Heart right ventricle (tissue), 16 donors: ENCODE results near the gene PPP2R3A. TPM values are rescaled to one million over a fixed set of nuclear protein-coding genes. Genes with fewer than 3 reads are reported as not detected.

ENCODE experiments used
- ATAC-seq, 8 donors: fragments of 200-7000 bp; cut with Tn5 transposase; one replicate each; pipeline ENCODE4 v1.9.1; 2020; ENCODE audit warnings: mild to moderate bottlenecking in 8 of 8, moderate library complexity in 8 of 8, moderate number of reproducible peaks in 1 of 8
- DNase-seq, 2 donors: peaks; one replicate each; pipeline ENCODE4 v3.0.0-alpha.2; 2020
- H3K27ac ChIP-seq, 10 donors: fragments of 200-600 bp; sonication (generic) in 2 of 10; one replicate each; pipeline versions ENCODE4 v1.5.0 to v1.8.0; 2020 to 2022; ENCODE audit warnings: mild to moderate bottlenecking in 3 of 10
- H3K27me3 ChIP-seq, 7 donors: fragments of 200-600 bp; one replicate each; pipeline ENCODE4 v1.8.0; 2021 to 2022; ENCODE audit warnings: mild to moderate bottlenecking in 2 of 7
- H3K36me3 ChIP-seq, 9 donors: fragments of 200-600 bp; sonication (generic) in 1 of 9; one replicate each; pipeline versions ENCODE4 v1.5.0 to v1.8.0; 2020 to 2022; ENCODE audit warnings: mild to moderate bottlenecking in 2 of 9
- H3K4me1 ChIP-seq, 9 donors: fragments of 200-600 bp; sonication (generic) in 1 of 9; one replicate each; pipeline versions ENCODE4 v1.5.0 to v1.8.0; 2020 to 2022; ENCODE audit warnings: mild to moderate bottlenecking in 4 of 9
- H3K4me3 ChIP-seq, 10 donors: fragments of 200-600 bp; sonication (generic) in 2 of 10; one replicate each; pipeline versions ENCODE4 v1.5.0 to v1.8.0; 2020 to 2022; ENCODE audit warnings: mild to moderate bottlenecking in 7 of 10, moderate library complexity in 2 of 10
- H3K9me3 ChIP-seq, 11 donors: fragments of 200-600 bp in 10 of 11; sonication (generic) in 2 of 11; one replicate each; pipeline versions ENCODE4 v1.5.0 to v1.8.0; 2013 to 2022; ENCODE audit warnings: mild to moderate bottlenecking in 2 of 11, control low read depth in 1 of 11, moderate library complexity in 1 of 11
- WGBS, 2 donors: extraction: QIAGEN DNeasy Blood & Tissue Kit; methylation state at CpG; one replicate each; pipeline ENCODE4 v1.1.7; 2013; ENCODE audit warnings: inconsistent platforms in 1 of 2; 5-methylcytosine and 5-hydroxymethylcytosine counted together
- intact Hi-C, 10 donors: fragments of 100-400 bp; cut with DNase I; formaldehyde crosslinking; loops; one replicate each; pipeline versions ENCODE4 v1.11.1 to v1.14.2; 2022
- polyA plus RNA-seq, 2 donors: library from polyadenylated mRNA; stranded (reverse); fragments of 200-250 nt; gene quantifications; one replicate each; pipeline ENCODE4 v1.2.3, GENCODE V29; 2013
- total RNA-seq, 10 donors: library from RNA; stranded (reverse); fragmentation: NEBNext Ultra II Directional in 3 of 10; extraction: Animal tissue kit (Norgen Biotek cat#: 25700) in 3 of 10; gene quantifications; one replicate each; pipeline versions ENCODE4 v1.2.1 to v1.2.4, GENCODE V29; 2021 to 2023
- TF ChIP-seq, protein P1 (sequence below), 9 donors: fragments of 200-600 bp; sonication (generic) in 2 of 9; IDR thresholded peaks; one replicate each; pipeline versions ENCODE4 v1.5.0 to v1.8.0; 2021 to 2022; ENCODE audit warnings: antibody characterized with exemption in 9 of 9, mild to moderate bottlenecking in 5 of 9, moderate library complexity in 1 of 9
- donor health status: Arrhythmogenic right ventricular cardiomyopathy.
- donor health status: ischemic (EF 13 %, LVEDD 7.1; RV severe dilation, severe dysfunction).
- donor health status: healthy with polysubstance abuse.
- donor health status: DM: no; HTN: yes; CAD: no.
- donor health status: DM: no; HTN: no; CAD: no.
- donor health status: ischemic (EF 25% LVEDD 6.9; RV normal size, moderate dysfunction).
- donor health status: ischemic (EF 25% LVEDD 5.7; RV mildly dilated, moderate dysfunction).
- donor health status: healthy.
- donor health status: DM: yes; HTN: yes; CAD: no.
- donor health status: Ischemic cardiomyopathy.
- donor health status: ischemic (EF 35%, LVEDD 5.7; RV mildly dilated, moderate dysfunction).
- donor health status: nonischemic (EF 11% LVEDD 7.7; RV severe dilation, severe dysfunction).
- donor health status: DM: yes; HTN: yes; CAD: no.
- donor health status: PGD.
- donor health status: ischemic (EF 29% LVEDD 5.4; RV normal size, mild dysfunction).
- donor health status: nonischemic (EF 23%, LVEDD 6.1; RV moderate dilation, normal function).

PPP2R3A gene
- total and polyA plus RNA-seq, 12 donors: 4.9 to 148 (median 106) TPM

DNA sequence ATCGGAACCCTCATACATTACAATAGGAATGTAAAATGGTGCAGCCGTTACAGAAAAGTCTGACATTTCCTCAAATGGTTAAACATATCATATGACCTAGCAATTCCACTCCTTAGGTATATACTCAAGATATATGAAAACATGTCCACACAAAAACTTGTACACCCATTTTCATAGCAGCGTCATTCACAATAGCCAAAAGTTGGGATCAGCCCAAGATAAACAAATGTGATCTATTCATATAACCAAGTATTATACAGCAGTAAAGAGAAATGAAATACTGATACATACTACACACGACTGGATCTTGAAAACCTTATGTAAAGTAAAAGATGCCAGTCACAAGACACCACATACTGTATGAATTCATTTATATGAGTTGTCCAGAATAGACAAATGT is 128.2 kb downstream of the PPP2R3A start:
- Histone ChIP-seq H3K27ac (no peak overlapping the region), H3K27me3 (no peaks in the 10 kb centered on the region), H3K4me1 (no peaks in the 10 kb centered on the region), H3K4me3 (no peak overlapping the region), H3K9me3 (peaks cover 0 to 6% (median 0%) of the 10 kb centered on the region in 11 donors), H3K36me3 (peaks cover 0 to 75% (median 12%) of the 10 kb centered on the region in 9 donors)
- TF ChIP-seq, protein P1, sequence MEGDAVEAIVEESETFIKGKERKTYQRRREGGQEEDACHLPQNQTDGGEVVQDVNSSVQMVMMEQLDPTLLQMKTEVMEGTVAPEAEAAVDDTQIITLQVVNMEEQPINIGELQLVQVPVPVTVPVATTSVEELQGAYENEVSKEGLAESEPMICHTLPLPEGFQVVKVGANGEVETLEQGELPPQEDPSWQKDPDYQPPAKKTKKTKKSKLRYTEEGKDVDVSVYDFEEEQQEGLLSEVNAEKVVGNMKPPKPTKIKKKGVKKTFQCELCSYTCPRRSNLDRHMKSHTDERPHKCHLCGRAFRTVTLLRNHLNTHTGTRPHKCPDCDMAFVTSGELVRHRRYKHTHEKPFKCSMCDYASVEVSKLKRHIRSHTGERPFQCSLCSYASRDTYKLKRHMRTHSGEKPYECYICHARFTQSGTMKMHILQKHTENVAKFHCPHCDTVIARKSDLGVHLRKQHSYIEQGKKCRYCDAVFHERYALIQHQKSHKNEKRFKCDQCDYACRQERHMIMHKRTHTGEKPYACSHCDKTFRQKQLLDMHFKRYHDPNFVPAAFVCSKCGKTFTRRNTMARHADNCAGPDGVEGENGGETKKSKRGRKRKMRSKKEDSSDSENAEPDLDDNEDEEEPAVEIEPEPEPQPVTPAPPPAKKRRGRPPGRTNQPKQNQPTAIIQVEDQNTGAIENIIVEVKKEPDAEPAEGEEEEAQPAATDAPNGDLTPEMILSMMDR (IDR thresholded peaks at IDR 0.05): no peak
- WGBS, 2 donors: 84% methylated on average over 4 of the region's 4 CpGs
- DNase-seq: no peak
- intact Hi-C loops: no loop called here
- no peak for ATAC-seq

DNA sequence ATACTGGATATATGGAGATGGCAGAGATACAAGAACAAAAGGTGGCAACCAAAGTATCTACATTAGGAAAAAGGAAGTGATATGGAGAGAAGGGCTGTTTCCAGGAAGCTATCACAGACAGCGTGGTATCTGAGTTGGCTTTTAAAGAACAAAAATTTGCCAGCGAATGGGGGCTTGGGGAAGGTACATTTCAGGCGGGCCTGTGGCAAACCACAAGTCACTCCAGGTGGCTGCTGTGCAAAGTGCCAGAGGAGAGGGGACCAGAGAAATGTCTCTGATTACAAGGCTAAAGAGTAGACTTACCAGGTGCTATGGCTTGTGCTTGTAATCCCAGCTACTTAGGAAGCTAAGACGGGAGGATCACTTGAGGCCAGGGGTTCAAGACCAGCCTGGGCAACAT is 139.5 kb downstream of the PPP2R3A start:
- Histone ChIP-seq H3K27me3 (no peaks in the 10 kb centered on the region), H3K4me1 (no peaks in the 10 kb centered on the region), H3K4me3 (no peak overlapping the region), H3K27ac (no peak overlapping the region), H3K9me3 (no peaks in the 10 kb centered on the region), H3K36me3 (peaks cover 0 to 91% (median 17%) of the 10 kb centered on the region in 9 donors)
- WGBS, 2 donors: 89 to 92% methylated on average over 4 of the region's 4 CpGs
- intact Hi-C loops: no loop called here
- no peak for DNase-seq
- ATAC-seq: no peak
- TF ChIP-seq, protein P1 (IDR thresholded peaks at IDR 0.05): no peak

DNA sequence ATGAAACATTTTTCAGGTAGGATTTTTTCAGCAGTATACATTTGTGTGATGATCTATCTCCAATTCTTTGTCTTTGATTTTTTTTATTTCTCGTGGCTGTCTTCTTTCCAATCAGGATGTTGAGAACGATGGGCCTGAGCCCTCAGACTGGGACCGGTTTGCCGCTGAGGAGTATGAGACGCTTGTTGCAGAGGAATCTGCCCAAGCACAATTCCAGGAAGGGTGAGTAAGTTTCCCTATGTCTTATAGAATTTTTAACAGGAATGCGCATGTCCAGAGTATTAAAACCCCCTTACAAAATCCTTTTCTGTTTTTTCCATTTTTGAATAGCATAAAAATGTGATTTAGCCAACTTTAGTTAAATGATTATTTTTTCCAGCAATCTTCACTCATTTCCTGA is 140.6 kb downstream of the PPP2R3A start:
- DNase-seq (no peak), ATAC-seq (no peak)
- WGBS, 2 donors: 77 to 86% methylated on average over 6 of the region's 6 CpGs
- TF ChIP-seq, protein P1 (IDR thresholded peaks at IDR 0.05): no peak
- Histone ChIP-seq H3K4me1 (no peaks in the 10 kb centered on the region), H3K27ac (no peak overlapping the region), H3K4me3 (no peak overlapping the region), H3K9me3 (no peaks in the 10 kb centered on the region), H3K36me3 (peaks cover 0 to 96% (median 17%) of the 10 kb centered on the region in 9 donors), H3K27me3 (no peaks in the 10 kb centered on the region)
- intact Hi-C loops: no loop called here

DNA sequence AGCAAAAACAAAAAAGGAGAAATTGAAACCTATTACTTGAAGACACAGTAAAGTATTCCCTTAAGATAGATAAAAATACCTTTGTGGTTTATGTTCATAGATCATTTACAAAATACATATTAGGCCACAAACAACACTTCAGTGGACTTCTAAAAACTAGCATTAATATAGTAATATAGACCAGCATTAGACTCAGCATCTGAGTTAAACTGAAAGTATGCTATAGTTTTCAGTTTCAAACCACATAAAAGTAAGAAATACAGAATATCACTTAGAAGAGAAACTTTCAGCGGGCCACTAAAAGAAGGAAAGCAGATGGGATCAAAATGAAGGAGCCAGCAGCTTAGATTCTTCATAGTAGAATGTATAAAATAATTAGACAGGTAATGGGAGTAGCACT is 144.0 kb downstream of the PPP2R3A start:
- no peak overlapping the region for H3K4me3 ChIP-seq
- DNase-seq (no peak), ATAC-seq (no peak)
- H3K27ac ChIP-seq: no peak overlapping the region
- intact Hi-C loops: no loop called here
- no peaks in the 10 kb centered on the region for H3K27me3 ChIP-seq
- TF ChIP-seq, protein P1 (IDR thresholded peaks at IDR 0.05): no peak
- H3K4me1 ChIP-seq: no peaks in the 10 kb centered on the region
- peaks cover 0 to 95% (median 10%) of the 10 kb centered on the region in 9 donors for H3K36me3 ChIP-seq
- WGBS, 2 donors: 97 to 98% methylated on average over 1 of the region's 1 CpG
- no peaks in the 10 kb centered on the region for H3K9me3 ChIP-seq
